Activated CD8-positive, alpha-beta memory T cell treated with anti-CD3 and anti-CD28 coated beads for 36 hours (primary cell): ENCODE measurements around the gene TRDN. TPM values are rescaled to one million over a fixed set of nuclear protein-coding genes. Genes with fewer than 3 reads are reported as not detected.
"Not testable (repeated sequence)": the region's sequence is repeated elsewhere in the genome, so short reads cannot be mapped to it uniquely, and the experiment has no call there.

Source experiments
- CTCF ChIA-PET: fragments of 350-600 bp; sonication (Branson Sonifier 250); formaldehyde crosslinking; loops from one replicate; lab custom pipeline; 2021; ENCODE audit warnings: antibody characterized with exemption; lab: Charles Lee
- POLR2A ChIA-PET: fragments of 350-600 bp; sonication (Branson Sonifier 250); formaldehyde crosslinking; loops from one replicate; lab custom pipeline; 2021; ENCODE audit warnings: antibody characterized with exemption; lab: Charles Lee
- total RNA-seq, 2 experiments: library from RNA; stranded (reverse); gene quantifications; one replicate each; pipeline ENCODE4 v1.2.3, GENCODE V29; 2021

The TRDN gene
- total RNA-seq, 2 experiments from 2014 or later: not detected

DNA sequence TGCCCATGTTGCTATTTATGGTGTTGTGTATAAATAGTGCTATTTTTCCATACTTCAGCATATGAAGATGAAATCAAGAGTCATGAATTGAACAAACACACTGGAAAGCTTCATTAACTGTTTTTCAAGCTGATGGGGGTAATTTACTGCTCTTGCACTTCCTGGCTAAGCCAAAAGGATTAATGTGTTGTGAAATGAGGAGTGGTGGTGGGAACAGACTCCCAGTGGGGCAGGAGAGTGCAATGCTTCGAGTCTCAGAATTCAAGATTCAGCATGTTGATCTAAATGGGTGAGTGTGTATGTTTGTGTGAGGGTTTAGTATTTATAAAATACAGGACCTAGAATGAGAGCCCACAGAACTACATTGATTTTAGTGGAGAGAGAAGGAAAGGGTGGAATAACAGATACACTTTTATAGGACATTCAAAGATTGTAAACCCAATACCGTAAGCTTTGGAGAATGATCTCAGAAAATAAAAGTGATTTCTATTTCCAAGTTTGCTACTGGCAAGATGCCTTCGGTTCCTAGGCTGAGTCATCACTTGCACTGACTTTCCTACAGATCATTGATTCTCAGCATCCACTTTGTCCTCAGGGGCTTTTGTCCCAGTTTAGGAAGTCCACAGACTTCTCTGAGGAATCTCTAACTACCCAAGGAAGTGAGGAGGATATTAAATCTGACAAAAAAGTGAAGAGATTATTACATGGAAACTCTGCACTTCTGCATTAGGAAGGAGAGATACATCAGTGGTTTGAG lies 303.6 kb downstream of the TRDN start:
- CTCF ChIA-PET: no interaction called here

GRCh38 chr6:123332070-123332469 lies 304.7 kb downstream of the TRDN start:
- POLR2A ChIA-PET: no interaction called here
- CTCF ChIA-PET: no interaction called here

More for the DNA sequence above, 303.6 kb downstream of the TRDN start:
- POLR2A ChIA-PET: no interaction called here

DNA sequence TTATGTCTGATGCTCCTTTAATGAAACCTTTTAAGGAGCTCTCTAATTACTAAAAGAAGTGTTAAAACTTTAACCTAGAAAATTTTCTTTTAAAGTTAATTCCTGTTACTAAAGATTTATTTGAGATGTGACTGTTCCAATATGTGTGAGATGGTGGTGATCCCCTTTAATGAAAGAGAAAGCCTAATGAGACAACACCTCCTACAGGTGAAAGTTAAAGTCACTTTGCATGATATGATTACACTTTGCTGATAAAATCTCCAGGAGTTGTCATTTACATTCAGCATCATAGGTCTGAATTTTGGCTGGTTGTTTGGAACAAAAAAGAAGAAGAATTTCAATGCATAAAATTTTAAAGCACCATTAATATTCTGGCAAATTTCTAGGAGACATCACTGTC lies 307.4 kb downstream of the TRDN start:
- CTCF ChIA-PET: no interaction called here
- POLR2A ChIA-PET: no interaction called here

GRCh38 chr6:123323452-123324329 lies 313.1 kb downstream of the TRDN start:
- ChIA-PET POLR2A (no interaction called here), CTCF (no interaction called here)

DNA sequence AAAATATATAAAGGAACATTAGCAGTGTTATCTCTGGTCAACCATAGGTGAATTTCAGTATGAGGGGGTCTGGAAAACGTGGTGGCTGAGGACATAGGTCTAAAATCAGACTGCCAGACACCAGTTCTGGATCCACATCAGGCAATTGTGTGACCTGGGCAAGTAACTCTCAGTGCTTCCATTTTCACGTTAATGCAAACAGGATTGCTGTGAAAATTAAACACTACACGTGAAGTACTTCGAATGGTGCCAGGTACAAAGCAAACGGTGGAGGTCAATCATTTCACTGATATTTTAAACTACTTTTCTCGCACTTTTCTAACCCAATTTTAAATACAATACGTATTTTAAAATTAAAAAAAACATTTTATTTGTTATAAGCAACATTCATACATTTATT lies 315.7 kb downstream of the TRDN start:
- CTCF ChIA-PET: no interaction called here
- POLR2A ChIA-PET: no interaction called here

DNA sequence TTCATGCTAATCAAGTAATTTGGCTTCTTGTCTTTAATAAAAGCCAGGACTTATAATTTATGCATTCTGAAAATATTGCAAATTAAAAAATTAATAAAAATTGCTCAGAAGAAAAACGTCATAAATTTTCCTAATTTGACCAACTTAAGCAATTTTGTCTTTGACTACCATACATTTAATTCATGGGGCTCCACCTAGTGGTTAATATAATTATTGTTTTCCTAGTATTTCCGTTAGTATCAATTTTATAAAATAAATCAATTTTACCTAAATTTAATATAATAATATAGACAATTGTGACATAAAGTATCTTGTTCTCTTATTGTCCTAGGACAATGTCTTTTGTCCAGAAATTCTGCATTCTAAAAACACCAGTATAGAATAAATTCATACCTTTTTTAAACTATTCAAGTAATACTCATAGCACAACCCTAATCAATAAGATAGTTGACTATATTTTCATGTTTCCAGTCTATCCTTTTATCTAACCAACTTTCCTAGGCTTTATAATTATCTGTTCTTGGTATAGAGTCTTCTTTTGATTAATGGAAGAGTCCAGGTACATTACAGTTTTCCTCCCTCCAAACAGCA lies 319.9 kb downstream of the TRDN start:
- POLR2A ChIA-PET: no interaction called here
- CTCF ChIA-PET: no interaction called here

DNA sequence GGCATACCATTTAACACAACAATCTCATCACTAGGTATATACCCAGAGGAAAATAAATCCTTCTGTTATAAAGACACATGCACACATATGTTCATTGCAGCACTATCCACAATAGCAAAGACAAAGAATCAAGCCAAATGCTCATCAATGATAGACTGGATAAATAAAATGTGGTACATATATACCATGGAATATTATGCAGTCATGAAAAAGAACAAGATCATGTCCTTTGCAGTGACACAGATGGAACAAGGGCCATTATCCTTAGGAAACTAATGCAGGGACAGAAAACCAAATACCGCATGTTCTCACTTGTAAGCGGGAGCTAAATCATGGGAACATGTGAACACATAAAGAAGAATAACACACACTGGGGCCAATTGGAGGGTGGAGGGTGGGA lies 322.3 kb downstream of the TRDN start:
- POLR2A ChIA-PET, CTCF ChIA-PET: not testable (repeated sequence)

GRCh38 chr6:123309130-123309529 lies 327.6 kb downstream of the TRDN start:
- ChIA-PET POLR2A (no interaction called here), CTCF (no interaction called here)

- ChIA-PET POLR2A (no interaction called here), CTCF (no interaction called here)
Observed at GRCh38 chr6:123306334-123306733, 330.4 kb downstream of the TRDN start.

GRCh38 chr6:123295672-123296071 lies 341.1 kb downstream of the TRDN start:
- ChIA-PET POLR2A (no interaction called here), CTCF (no interaction called here)

DNA sequence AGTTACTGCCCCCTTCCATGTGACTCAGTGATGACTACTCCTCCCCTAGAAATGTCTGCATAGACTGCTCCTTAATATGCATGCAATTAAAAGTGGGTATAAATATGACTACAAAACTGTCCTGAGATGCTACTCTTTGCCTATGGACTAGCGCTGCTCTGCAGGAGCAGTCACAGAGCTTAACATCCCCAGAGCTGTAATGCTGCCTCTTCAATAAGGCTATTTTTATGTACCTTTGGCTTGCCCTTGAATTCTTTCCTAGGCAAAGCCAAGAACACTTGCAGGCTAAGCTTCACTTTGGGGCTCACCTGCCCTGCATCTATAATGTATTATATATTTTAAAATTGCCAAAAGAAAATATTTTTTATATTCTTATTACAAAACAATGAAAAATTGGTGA lies 341.6 kb downstream of the TRDN start:
- ChIA-PET POLR2A (no interaction called here), CTCF (no interaction called here)

- ChIA-PET CTCF (no interaction called here), POLR2A (no interaction called here)
Observed at GRCh38 chr6:123288649-123289048, 348.1 kb downstream of the TRDN start.

- ChIA-PET CTCF (no interaction called here), POLR2A (no interaction called here)
Observed at GRCh38 chr6:123276546-123276980, 360.2 kb downstream of the TRDN start.

DNA sequence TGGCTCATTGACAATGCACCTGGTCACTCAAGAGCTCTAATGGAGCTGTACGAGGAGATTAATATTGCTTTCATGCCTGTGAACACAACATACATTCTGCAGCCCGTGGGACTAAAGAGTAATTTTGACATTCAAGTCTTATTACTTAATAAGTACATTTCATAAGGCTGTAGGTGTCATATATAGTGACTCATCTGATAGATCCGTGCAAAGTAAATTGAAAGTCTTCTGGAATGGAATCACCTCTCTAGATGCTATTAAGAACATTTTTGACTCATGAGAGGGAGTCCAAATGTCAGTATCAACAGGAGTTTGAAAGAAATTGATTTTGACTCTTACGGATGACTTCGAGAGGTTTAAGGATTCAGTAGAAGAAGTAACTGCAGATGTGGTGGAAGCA lies 372.8 kb downstream of the TRDN start:
- ChIA-PET CTCF (no interaction called here), POLR2A (no interaction called here)

DNA sequence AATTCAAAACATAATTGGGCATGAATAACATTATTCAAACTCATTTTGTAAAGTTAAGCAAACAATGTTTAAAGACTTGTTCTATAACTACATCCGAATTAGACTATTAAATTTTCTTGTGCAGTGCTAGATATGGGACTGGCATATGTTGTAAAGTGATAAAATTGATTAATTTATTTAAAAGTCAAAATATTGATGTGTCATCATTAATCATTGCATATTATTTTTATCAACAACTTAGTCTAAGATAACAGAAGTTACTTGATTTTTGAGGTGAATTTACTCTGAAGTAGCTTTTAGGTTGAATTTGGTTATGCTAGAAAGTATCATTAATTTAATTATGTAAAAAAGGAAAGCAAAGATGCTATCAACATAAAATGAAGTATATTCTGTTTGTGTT lies 396.1 kb downstream of the TRDN start:
- ChIA-PET CTCF (no interaction called here), POLR2A (no interaction called here)

- POLR2A ChIA-PET: no interaction called here
- CTCF ChIA-PET: no interaction called here
Observed at GRCh38 chr6:123233336-123233735, 403.4 kb downstream of the TRDN start.

GRCh38 chr6:123227789-123228188 lies 409.0 kb downstream of the TRDN start:
- POLR2A ChIA-PET, CTCF ChIA-PET: not testable (repeated sequence)

GRCh38 chr6:123226398-123226797 lies 410.4 kb downstream of the TRDN start:
- POLR2A ChIA-PET: no interaction called here
- CTCF ChIA-PET: no interaction called here

GRCh38 chr6:123224077-123224476 lies 412.7 kb downstream of the TRDN start:
- POLR2A ChIA-PET: no interaction called here
- CTCF ChIA-PET: no interaction called here

DNA sequence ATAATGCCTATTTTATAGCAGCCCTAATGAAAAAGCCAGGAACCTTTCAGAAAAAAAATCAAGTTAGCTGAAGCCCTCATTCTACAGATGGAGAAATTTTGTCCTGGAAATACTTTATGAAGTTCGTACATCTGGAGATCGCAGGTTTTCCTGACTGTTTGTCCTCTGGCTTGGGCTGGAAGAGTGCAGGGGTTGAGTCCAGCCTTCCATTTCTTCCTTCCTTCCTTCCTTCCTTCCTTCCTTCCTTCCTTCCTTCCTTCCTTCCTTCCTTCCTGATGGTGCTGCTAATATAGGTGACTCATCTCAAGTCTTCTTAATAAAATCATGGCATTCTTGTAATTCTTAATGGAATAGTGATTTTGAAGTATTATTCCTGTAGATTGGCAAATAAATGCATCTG lies 413.3 kb downstream of the TRDN start:
- ChIA-PET POLR2A (no interaction called here), CTCF (no interaction called here)
